HEK293 (cell line): ENCODE results near the gene SUPT3H.

Experiments
- CTCF ChIA-PET: fragments of 350-600 bp; formaldehyde crosslinking; extraction: SDS; loops from one replicate; lab custom pipeline; 2021; ENCODE audit warnings: antibody characterized with exemption; lab: Yijun Ruan, JAX
- POLR2A ChIA-PET: fragments of 300-600 bp; formaldehyde crosslinking; extraction: SDS; loops from one replicate; lab custom pipeline; 2020; ENCODE audit warnings: antibody characterized with exemption, inconsistent platforms; lab: Yijun Ruan, JAX
- H3K27ac ChIP-seq: fragments of 200-500 bp; sonication (Bioruptor generic); 2 replicates; pipeline ENCODE4 v1.5.1; 2014; ENCODE audit warnings: low read depth, low read length, control low read depth, inconsistent platforms; ENCODE audit errors: extremely low read depth
- H3K36me3 ChIP-seq, 2 experiments: fragments of 200-500 bp in 1 of 2; sonication (Bioruptor generic) in 1 of 2; 1 replicate in 1 of 2; 2 replicates in 1 of 2; pipeline ENCODE4 v1.5.1; 2014 to 2017; ENCODE audit warnings: inconsistent platforms in 2 of 2, low read length in 2 of 2; ENCODE audit not compliant: control insufficient read depth in 2 of 2, insufficient read depth in 1 of 2
- H3K4me1 ChIP-seq: fragments of 200-500 bp; sonication (Bioruptor generic); 2 replicates; pipeline ENCODE4 v1.5.1; 2014; ENCODE audit warnings: mild to moderate bottlenecking, low read length, inconsistent platforms; ENCODE audit not compliant: control insufficient read depth, insufficient read depth
- H3K4me3 ChIP-seq: 2 replicates; pipeline ENCODE4 v1.5.1; 2011; ENCODE audit warnings: low read depth, mild to moderate bottlenecking, control low read depth, low read length, moderate library complexity
- H3K9me3 ChIP-seq: fragments of 200-500 bp; sonication (Bioruptor generic); 2 replicates; pipeline ENCODE4 v1.5.1; 2014; ENCODE audit warnings: low read depth, low read length, inconsistent platforms; ENCODE audit not compliant: control insufficient read depth, insufficient read depth
- KLF8 ChIP-seq: fragments of 450-650 bp; formaldehyde crosslinking; IDR thresholded peaks from 2 replicates; pipeline ENCODE4 v1.5.1; 2016; ENCODE audit warnings: missing biosample characterization, missing genetic modification characterization
- OSR2 ChIP-seq: fragments of 450-650 bp; formaldehyde crosslinking; IDR thresholded peaks from 2 replicates; pipeline ENCODE4 v1.5.1; 2016; ENCODE audit warnings: missing biosample characterization, missing genetic modification characterization
- SCRT2 ChIP-seq: fragments of 450-650 bp; formaldehyde crosslinking; IDR thresholded peaks from 2 replicates; pipeline ENCODE4 v1.5.1; 2016; ENCODE audit warnings: missing biosample characterization, missing genetic modification characterization
- ZBTB11 ChIP-seq: fragments of 450-650 bp; formaldehyde crosslinking; conservative IDR thresholded peaks from 2 replicates; pipeline ENCODE4 v1.5.1; 2016; ENCODE audit warnings: low read depth, missing biosample characterization, missing genetic modification characterization
- ZNF121 ChIP-seq: fragments of 450-650 bp; formaldehyde crosslinking; IDR thresholded peaks from 2 replicates; pipeline ENCODE4 v1.5.1; 2016; ENCODE audit warnings: missing biosample characterization, missing genetic modification characterization
- ZNF174 ChIP-seq: fragments of 450-650 bp; formaldehyde crosslinking; IDR thresholded peaks from 2 replicates; pipeline ENCODE4 v1.5.0; 2017; ENCODE audit warnings: missing biosample characterization, mild to moderate bottlenecking, missing genetic modification characterization
- ZNF184 ChIP-seq: fragments of 450-650 bp; IDR thresholded peaks from 2 replicates; pipeline ENCODE4 v1.5.1; 2018; ENCODE audit warnings: missing biosample characterization, mild to moderate bottlenecking, missing genetic modification characterization
- ZNF280C ChIP-seq: fragments of 450-650 bp; formaldehyde crosslinking; IDR thresholded peaks from 2 replicates; pipeline ENCODE4 v1.5.1; 2016; ENCODE audit warnings: missing biosample characterization, missing genetic modification characterization
- ZNF302 ChIP-seq: fragments of 450-650 bp; formaldehyde crosslinking; IDR thresholded peaks from 2 replicates; pipeline ENCODE4 v1.5.1; 2016; ENCODE audit warnings: missing biosample characterization, missing genetic modification characterization, low read depth
- ZNF560 ChIP-seq: fragments of 450-650 bp; formaldehyde crosslinking; IDR thresholded peaks from 2 replicates; pipeline ENCODE4 v1.5.1; 2017; ENCODE audit warnings: missing biosample characterization, missing genetic modification characterization, borderline replicate concordance
- ZNF658 ChIP-seq: fragments of 450-650 bp; formaldehyde crosslinking; IDR thresholded peaks from 2 replicates; pipeline ENCODE4; 2016; ENCODE audit warnings: missing biosample characterization, missing genetic modification characterization
- ZSCAN5A ChIP-seq: fragments of 450-650 bp; formaldehyde crosslinking; IDR thresholded peaks from 2 replicates; pipeline ENCODE4 v1.5.1; 2016; ENCODE audit warnings: missing biosample characterization, missing genetic modification characterization

The SUPT3H gene

GRCh38 chr6:45256697-45257695, 120.7 kb downstream of the SUPT3H start:
- peaks cover 4% of the 10 kb centered on the region; the same call in 1 of the 2 replicates for H3K4me1 ChIP-seq
- H3K36me3 ChIP-seq = no peaks in the 10 kb centered on the region
- H3K9me3 ChIP-seq = no peaks in the 10 kb centered on the region
- POLR2A ChIA-PET = no interaction called here
- TF ChIP-seq SCRT2 (tag by site-specific recombination) (peak; percentile 55; the same call in 1 of the 2 replicates), ZSCAN5A (tag by site-specific recombination) (no peak), ZNF184 (tag by site-specific recombination) (peak; percentile 70)
- no peak overlapping the region for H3K4me3 ChIP-seq
- H3K27ac ChIP-seq = no peak overlapping the region
- CTCF ChIA-PET = interaction anchor here (0.6 kb wide), 1 partner anchor 353 kb away, joined by 5 read pairs; no protein-coding TSS in a partner anchor

- Histone ChIP-seq H3K27ac (no peak overlapping the region), H3K9me3 (no peaks in the 10 kb centered on the region), H3K4me3 (no peak overlapping the region), H3K4me1 (peaks cover 4% of the 10 kb centered on the region; the same call in 1 of the 2 replicates), H3K36me3 (no peaks in the 10 kb centered on the region)
- POLR2A ChIA-PET = no interaction called here
- CTCF ChIA-PET = interaction anchor here (0.7 kb wide), 1 partner anchor 97 kb away, joined by 3 read pairs; no protein-coding TSS in a partner anchor
- TF ChIP-seq ZNF560 (tag by site-specific recombination) = no peak
- no peak for TF ChIP-seq ZNF174 (tag by site-specific recombination)
- TF ChIP-seq ZNF121 = 0 out of 2 replicates have a peak, but pooled peaks have one; percentile 21
These were observed 122.3 kb downstream of the SUPT3H start for GRCh38 chr6:45255434-45255833.

- Histone ChIP-seq H3K4me3 (no peak overlapping the region), H3K4me1 (peaks cover 7% of the 10 kb centered on the region; the same call in 1 of the 2 replicates), H3K36me3 (no peaks in the 10 kb centered on the region), H3K9me3 (no peaks in the 10 kb centered on the region), H3K27ac (no peak overlapping the region)
- ChIA-PET CTCF (no interaction called here), POLR2A (no interaction called here)
- TF ChIP-seq ZNF302 (tag by site-specific recombination) (no peak), ZNF280C (tag by site-specific recombination) (no peak), ZNF658 (tag by site-specific recombination) (no peak)
These were observed 123.5 kb downstream of the SUPT3H start for GRCh38 chr6:45254253-45254652.

GRCh38 chr6:45253453-45253852, 124.3 kb downstream of the SUPT3H start:
- no peak overlapping the region for H3K27ac ChIP-seq
- H3K4me1 ChIP-seq = peaks cover 9% of the 10 kb centered on the region; the same call in 1 of the 2 replicates
- TF ChIP-seq OSR2 (peak; percentile 95), KLF8 (tag by site-specific recombination) (no peak), ZBTB11 (tag by site-specific recombination) (no peak)
- H3K9me3 ChIP-seq = no peaks in the 10 kb centered on the region
- CTCF ChIA-PET = interaction anchor here (0.6 kb wide), 1 partner anchor 51 kb away, joined by 5 read pairs; no protein-coding TSS in a partner anchor
- H3K4me3 ChIP-seq = no peak overlapping the region
- no peaks in the 10 kb centered on the region for H3K36me3 ChIP-seq
- POLR2A ChIA-PET = interaction anchor here (0.6 to 0.7 kb wide), 2 partner anchors 9 to 61 kb away, joined by 3 read pairs; no protein-coding TSS in a partner anchor
